Fibroblast of the aortic adventitia (primary cell): Measurements from ENCODE around the gene FGFR2. TPM values are rescaled to one million over a fixed set of nuclear protein-coding genes. Genes with fewer than 3 reads are reported as not detected.

Source experiments
- DNase-seq: peaks from one replicate; pipeline ENCODE4 v3.0.0-alpha.2; 2010; ENCODE audit warnings: low read depth
- H3K4me3 ChIP-seq: 2 replicates; pipeline ENCODE4 v1.5.1; 2011; ENCODE audit warnings: low read depth, mild to moderate bottlenecking, control low read depth, low read length, moderate library complexity
- CTCF ChIP-seq: IDR thresholded peaks from 2 replicates; pipeline ENCODE4 v1.5.1; 2011; ENCODE audit warnings: mild to moderate bottlenecking, low read length, control low read depth, inconsistent platforms; ENCODE audit not compliant: insufficient read depth
- total RNA-seq: library from RNA; depleted of rRNA; stranded (reverse); fragments of >200 nt; gene quantifications from 2 replicates; pipeline ENCODE4 v1.2.3, GENCODE V29; 2012; ENCODE audit warnings: low replicate concordance

The FGFR2 gene
- total RNA-seq, 1 donor: not detected

- DNase-seq: no peak
- H3K4me3 ChIP-seq: no peak overlapping the region
- TF ChIP-seq CTCF: no peak
Observed at GRCh38 chr10:121595351-121595805, 2.9 kb downstream of the FGFR2 start.

GRCh38 chr10:121594623-121595350, 3.5 kb downstream of the FGFR2 start:
- no peak for DNase-seq
- no peak overlapping the region for H3K4me3 ChIP-seq
- no peak for TF ChIP-seq CTCF

GRCh38 chr10:121594076-121594475, 4.2 kb downstream of the FGFR2 start:
- no peak for TF ChIP-seq CTCF
- H3K4me3 ChIP-seq: no peak overlapping the region
- DNase-seq: no peak

- no peak for DNase-seq
- TF ChIP-seq CTCF: no peak
- H3K4me3 ChIP-seq: no peak overlapping the region
Observed at GRCh38 chr10:121593281-121594075, 4.8 kb downstream of the FGFR2 start.

- no peak for TF ChIP-seq CTCF
- no peak for DNase-seq
- no peak overlapping the region for H3K4me3 ChIP-seq
Observed at GRCh38 chr10:121592155-121592890, 5.9 kb downstream of the FGFR2 start.

- no peak for TF ChIP-seq CTCF
- DNase-seq: no peak
- no peak overlapping the region for H3K4me3 ChIP-seq
Observed at GRCh38 chr10:121591186-121591585, 7.1 kb downstream of the FGFR2 start.
